ENCODE data around the gene BRIX1.
"Not testable (repeated sequence)": the region's sequence is repeated elsewhere in the genome, so short reads cannot be mapped to it uniquely, and the experiment has no call there.

Gene BRIX1

DNA sequence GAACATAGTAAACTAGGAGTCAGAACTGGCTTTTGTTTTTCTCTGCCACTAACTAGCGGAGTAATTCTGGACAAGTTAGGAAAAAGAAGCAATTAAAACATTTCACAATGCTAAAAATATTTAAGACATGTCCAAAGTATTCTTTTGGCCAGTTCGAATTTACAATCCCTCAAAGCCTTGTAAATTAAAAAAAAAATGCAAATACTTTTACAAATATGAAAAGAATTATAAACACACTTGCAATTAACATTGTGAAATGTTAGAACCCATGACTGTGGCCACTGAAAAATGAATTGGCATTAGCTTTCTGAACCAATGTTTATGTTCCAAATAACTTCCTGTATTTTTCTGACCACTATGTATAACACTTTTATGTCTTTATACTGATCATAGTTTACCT is 2.4 kb upstream of the BRIX1 start:
- DNase-seq (ENCODE audit: extremely low read depth in 1 of 2, low read depth in 1 of 2) = no peak

DNA sequence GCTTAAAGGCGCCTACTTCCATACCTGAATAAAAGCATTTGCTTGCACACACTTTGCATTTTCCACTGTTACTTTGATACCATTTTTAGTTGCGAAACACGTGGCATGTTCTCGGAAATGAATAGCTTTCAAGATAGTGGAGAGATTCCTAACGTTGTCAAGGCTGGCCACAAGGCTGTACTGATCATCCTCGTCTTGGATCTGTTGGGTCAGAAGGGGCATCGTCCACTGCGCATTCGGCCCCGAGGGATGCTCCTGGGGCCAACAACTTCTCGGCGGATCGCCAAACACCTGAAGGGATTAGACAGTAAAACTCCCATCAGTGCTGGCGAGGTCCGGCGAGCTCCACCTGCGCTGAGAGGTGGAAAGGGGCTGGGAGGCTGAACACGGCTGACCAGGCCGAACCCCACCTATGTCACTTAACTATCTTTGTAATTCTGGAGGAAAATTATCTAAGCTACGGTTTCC is 806 bp upstream of the BRIX1 start:
- no peak for DNase-seq (ENCODE audit: extremely low read depth in 1 of 2, low read depth in 1 of 2)

DNA sequence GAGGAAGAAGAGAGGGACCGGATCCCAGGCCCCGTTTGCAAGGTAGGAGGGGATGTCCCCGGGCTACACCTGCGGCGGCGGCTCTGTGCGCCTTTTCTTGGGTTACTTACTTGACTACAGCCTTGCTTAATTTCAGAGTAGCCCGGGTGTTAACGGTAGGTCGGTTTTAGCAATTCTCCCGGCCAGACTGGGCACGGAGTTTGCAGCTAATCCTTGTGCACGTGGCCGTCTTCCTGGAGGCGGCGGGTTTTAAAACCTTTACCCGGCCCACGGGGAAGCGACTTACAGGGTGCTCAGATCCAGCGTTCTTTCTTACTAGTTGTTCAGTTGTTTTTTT is 313 bp downstream of the BRIX1 start:
- no peak for DNase-seq (ENCODE audit: extremely low read depth in 1 of 2, low read depth in 1 of 2)

DNA sequence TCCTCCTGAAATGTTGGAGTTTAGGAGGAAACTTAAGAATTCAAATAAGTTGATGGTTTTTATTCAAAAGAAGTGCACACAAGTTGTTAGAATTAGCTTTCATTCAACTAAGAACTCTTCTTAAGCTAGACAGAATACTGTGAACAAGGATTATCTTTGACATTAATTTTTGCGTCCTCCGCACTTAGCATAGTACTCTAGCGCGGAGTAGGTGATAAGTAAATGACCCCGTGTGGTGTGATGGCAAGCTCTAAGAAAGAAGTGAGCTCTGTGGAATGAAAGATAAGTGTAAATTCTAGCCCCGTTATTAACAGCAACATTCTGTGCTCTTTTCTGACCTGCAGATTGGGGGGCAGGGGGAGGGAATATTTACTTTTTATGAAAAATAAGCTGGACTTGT is 1.0 kb downstream of the BRIX1 start:
- no peak for DNase-seq (ENCODE audit: extremely low read depth in 1 of 2, low read depth in 1 of 2)

DNA sequence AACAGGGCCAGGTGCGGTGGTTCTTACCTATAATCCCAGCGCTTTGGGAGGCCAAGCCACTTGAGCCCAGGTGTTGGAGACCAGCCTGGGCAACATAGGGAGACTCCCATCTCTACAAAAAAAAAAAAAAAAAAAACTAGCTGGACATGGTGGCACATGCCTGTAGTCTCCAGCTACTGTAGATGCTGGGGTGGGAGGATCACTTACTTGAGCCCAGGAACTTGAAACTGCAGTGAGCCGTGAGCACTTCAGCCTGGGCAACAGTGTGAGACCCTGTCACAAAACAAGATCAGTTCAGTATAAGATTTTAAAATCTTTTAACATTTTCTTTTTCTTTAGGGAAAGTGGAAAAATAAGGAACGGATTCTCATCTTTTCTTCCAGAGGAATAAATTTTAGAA is 2.5 kb downstream of the BRIX1 start:
- no peak for DNase-seq (ENCODE audit: extremely low read depth in 1 of 2, low read depth in 1 of 2)

DNA sequence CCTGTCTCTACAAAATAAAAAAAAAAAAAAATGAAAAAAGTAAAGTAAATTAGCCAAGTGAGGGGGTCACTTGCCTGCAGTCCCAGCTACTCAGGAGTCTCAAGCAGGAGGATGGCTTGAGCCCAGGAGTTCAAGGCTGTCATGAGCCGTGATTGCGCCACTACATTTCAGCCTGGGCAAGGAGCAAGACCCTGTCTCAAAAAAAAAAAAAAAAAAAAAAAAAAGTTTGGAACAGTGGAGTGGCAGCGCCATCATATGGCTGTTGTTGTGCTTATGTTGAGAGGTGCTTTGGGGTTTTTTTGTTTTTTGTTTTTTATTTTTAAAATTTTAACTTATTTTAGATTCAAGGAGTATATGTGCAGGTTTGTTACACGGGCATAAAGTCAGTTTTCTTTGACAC is 3.6 kb downstream of the BRIX1 start:
- DNase-seq (ENCODE audit: extremely low read depth in 1 of 2, low read depth in 1 of 2) = no peak

DNA sequence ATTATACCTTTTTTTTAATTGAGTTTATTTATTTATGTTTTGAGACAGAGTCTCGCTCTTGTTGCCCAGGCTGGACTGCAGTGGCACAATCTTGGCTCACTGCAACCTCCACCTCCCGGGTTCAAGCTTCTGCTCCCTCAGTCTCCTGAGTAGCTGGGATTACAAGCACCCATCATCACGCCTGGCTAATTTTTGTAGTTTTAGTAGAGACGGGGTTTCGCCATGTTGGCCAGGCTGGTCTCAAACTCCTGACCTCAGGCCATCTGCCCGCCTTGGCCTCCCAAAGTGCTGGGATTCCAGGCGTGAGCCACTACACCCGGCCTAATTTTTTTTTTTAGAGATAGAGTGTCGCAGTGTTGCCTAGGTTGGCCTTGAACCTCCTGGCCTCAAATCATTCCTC is 7.7 kb downstream of the BRIX1 start:
- DNase-seq (ENCODE audit: extremely low read depth in 1 of 2, low read depth in 1 of 2) = not testable (repeated sequence)

DNA sequence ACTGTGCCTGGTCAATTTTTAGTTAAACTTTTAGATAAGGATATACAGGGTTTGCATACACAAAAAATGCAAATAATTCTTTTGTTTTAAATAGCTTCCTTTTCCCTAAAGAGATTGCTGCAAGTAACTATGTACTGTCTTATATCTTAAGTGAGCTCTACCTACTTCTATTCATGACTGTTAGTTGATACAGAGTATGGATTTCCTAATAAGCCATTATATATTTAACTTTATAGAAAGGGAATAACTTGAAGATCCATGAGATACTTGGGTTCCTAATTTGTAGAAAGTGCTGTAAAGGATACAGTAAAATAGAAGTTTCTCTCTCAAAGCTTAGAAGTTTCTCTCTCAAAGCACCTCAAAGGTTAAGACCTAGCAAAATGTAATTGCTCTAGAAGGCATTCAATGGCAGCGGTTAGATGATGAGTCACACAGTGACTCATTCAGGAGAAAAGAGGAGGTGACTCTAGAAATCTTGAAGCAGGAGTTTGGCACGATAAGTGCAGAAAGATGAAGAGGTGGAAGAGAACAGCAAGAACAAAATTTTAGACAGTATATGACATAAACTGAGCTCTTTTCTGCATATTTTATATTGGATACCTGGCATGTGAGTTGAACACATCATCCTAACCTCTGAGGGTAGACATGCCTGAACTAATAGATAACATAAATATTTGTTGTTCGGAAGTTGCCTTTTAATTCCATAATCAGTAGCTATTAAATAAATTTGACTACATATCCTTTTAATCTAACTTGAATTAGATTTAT is 8.4 kb downstream of the BRIX1 start:
- DNase-seq (ENCODE audit: extremely low read depth in 1 of 2, low read depth in 1 of 2) = no peak

DNA sequence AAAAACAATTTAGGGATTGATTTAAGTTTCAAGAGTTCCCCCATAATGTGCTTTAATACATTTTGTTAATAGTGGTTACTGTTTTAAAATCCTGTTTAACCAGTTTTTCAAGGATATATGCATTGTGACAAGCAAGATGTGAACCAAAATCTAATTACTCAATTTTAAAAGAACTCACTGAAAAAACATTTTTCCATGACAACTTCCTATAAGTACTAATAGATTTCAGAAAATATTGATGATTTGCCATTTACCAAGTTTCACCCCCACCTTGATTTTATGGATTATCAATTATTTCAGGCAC is 8.9 kb downstream of the BRIX1 start:
- no peak for DNase-seq (ENCODE audit: extremely low read depth in 1 of 2, low read depth in 1 of 2)

DNA sequence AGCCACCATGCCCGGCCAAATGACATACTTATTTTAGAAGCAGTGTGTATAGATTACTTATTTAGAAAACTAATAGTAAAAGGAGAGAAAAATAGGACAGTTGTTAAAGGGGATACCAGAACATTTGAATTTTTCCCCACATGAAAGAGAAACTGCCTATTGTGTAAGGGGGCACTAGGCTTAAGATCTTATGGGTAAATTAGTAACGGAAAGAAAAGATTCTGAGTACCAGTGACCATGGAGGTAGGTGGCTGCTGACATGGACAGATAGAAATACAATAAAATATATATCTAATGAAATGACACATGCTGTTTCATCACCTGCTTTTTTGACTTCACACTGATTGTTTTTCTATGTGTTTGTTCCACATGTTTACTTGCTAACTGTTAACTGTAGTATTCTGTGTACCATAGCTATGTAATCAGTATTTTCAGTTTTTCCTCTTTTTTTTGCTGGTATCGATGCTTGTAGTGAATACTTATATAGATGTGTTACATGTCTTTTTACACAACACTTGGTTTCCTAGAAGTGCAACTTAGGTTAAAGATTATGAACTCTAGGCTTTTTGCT is 10.9 kb downstream of the BRIX1 start:
- DNase-seq (ENCODE audit: extremely low read depth in 1 of 2, low read depth in 1 of 2) = no peak

DNA sequence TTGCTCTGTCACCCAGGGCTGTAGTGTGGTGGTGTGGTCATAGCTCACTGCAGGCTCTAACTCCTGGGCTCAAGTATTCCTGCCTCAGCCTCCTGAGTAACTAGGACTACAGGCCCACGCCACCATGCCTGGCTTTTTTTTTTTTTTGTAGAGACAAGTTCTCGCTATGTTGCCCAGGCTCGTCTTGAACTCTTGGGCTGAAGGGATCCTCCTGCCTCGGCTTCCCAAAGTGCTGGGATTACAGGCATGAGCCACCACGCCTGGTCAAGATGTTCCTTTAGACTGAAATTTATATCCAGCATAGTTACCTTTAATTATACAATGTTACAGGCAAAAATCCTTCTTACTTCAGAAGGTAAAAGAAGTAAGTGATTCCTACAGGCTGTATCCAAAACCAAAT is 12.3 kb downstream of the BRIX1 start:
- no peak for DNase-seq (ENCODE audit: extremely low read depth in 1 of 2, low read depth in 1 of 2)

DNA sequence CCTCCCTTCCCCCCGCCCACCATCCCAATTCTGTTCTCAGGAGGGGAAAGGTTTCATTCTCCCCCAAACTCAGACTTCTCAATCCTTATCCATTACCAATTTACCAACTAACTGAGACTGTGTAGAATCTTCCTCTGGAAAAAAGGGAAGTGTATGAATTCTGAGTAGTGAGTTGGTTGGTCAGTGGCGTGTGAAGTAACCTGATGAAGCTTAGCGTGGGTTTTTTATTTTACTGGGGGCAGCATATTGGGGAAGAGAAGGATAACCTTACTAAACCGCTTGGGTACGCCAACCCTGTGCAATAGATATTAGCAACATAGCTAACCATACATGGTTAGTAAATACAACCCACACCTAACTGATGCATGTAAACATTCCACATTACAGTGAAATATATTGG is 12.8 kb downstream of the BRIX1 start:
- no peak for DNase-seq (ENCODE audit: extremely low read depth in 1 of 2, low read depth in 1 of 2)

DNA sequence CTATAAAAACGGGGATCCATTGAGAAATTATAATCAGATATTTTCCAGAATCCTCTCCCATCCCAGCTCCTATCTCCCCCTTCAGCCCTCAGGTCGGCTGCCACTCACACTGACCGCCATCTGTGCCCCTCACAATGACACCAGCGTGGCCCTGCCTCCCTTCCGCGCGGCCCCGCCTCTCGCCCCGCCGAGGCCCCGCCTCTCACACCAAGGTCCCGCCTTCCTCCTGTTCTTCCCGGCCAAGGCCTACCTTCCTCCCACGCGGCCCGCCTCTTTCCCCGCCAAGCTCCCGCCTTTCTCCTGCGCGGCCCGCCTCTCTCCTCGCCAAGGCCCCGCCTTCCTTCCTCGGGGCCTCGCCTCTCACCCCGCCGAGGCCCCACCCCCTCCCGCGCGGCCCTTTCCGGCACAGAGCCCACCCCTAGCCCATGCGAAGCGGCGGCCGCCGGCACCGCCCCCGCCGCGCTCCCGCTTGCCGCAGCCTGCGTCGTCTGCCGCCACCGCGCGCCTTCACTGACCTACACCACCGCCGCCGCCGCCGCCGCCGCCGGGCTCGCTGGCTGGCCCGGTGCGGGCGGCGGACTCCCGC is 13.7 kb downstream of the BRIX1 start, which contains the start of gene DNAJC21:
Gene DNAJC21 (plus strand): TSS at position 426 of the 586 bp plus-strand sequence. CDS start 261 bp downstream, outside the sequence.
- peak; percentile 96 for DNase-seq (ENCODE audit: extremely low read depth in 1 of 2, low read depth in 1 of 2)

DNA sequence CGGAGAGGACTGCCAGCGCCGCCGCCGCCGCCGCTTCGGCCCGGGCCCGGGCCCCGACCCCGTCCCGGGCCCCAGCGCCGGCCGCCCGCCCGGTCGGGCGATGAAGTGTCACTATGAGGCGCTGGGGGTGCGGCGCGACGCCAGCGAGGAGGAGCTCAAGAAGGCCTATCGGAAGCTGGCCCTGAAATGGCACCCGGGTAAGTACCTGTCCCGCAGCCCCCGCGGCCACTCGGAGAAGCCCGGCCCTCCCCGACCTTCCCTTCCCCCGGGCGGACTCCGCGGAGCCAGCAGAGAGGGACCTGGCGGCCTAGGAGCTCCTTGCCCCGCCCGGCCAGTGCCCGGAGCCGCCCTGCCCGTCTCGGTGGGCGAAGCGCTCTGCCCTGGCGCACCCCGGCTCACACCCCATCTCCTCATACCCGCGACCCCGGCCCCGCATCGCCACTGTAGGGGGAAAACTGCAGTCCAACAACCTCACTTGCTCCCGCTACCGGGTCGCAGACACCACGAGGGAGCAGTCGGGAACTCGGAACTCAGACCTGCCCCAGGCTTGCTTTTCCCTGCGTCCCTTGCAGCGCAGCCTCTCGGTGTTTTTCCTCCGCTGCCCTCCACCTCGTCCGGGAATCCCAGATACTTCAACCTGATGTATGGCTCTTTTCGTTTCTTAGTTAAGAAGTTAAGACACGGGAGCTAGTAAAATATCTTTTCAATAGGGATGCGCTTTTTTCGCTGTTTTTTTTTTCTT is 14.4 kb downstream of the BRIX1 start:
- DNase-seq (ENCODE audit: extremely low read depth in 1 of 2, low read depth in 1 of 2) = peak; percentile 62 to 71

DNA sequence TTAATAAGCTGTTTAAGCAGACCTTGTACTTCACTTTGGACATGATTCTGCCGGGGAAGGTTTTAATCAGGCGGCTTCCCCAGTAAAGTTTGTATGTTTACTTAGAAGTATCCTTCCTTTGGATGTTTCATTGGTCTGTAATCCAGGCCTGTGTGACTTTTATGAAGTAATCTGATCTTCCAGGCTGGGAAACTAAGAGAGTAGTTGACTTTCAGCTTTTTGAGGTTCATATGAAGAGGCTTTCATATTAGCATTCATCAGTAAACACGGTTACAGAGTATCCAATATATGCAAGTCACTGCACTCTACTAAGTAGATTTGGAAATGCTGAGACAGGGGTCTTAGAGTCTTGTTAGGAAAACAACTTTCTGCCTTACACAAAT is 14.9 kb downstream of the BRIX1 start:
- no peak for DNase-seq (ENCODE audit: extremely low read depth in 1 of 2, low read depth in 1 of 2)

DNA sequence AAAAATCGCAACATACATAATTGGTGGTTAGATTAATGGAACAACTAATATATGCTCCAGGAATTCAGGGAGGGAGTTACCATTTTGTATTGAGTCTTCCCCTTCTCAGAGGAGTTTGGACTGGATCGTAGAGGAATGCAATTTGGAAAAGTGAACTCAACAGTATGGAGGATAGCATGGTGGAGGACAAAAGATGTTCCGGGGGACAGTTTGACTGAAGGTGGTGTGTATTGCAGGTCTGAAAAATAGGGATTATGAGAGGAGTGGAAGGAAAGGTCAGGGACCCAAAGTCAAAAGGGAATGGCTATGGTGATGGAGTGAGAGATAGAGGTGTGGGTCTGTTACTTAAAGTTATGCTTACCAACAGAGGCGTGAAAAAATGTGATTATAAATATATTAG is 15.4 kb downstream of the BRIX1 start:
- no peak for DNase-seq (ENCODE audit: extremely low read depth in 1 of 2, low read depth in 1 of 2)

DNA sequence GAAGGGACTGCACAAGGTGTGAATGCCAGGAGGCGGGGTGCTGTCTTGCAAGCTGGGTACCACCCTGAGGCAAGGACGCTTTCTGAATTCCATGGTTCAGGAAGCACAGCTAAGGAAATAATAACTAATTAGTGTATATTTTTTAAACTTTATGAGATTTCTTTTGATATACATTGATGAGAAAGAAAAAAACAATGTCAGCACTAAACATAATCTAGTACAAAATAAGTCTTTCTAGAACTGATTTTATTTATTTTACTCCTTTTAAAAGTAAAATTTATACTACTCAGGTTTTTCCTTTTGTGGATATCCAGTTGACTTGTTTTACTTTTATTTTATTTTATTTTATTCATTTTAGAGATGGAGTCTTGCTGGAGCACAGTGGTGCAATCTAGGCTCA is 17.4 kb downstream of the BRIX1 start:
- no peak for DNase-seq (ENCODE audit: extremely low read depth in 1 of 2, low read depth in 1 of 2)

DNA sequence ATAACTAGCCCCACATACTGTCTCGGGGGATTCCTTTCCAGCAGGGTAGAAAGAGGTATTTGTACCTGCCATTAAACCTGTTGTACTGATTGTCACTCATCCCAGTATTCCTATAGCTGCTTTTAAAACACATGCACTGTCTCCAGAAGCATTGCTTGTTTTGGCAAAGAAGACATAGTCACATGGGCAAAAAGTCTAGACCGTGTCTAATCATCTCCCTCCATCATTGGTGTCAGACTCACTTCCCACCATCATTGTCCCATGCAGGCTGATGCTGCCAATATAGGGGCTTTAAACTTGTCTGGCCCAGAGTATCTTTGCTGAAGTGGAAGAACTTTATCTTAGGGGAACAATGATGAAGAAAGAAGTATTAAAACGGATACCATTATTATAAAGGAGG is 26.4 kb downstream of the BRIX1 start:
- no peak for DNase-seq (ENCODE audit: extremely low read depth in 1 of 2, low read depth in 1 of 2)

DNA sequence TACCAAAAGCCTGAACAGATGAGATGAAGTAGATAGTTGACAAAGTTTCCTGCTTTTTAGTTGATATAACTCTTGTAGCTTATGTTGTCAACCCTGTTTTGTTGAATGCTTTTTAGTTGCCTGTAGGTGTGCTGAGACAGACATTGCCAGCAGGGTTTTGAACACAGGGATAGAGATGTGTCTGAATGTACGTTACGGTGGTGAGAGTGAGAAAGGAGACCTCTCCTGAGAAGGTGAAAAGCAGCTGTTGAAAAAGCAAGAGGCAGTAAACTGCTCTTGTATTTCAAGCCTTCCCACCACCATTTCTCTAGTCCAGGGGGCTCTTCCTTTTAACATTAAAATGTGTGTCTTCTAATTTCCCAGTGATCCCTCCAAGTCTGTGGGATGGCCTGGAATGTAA is 28.5 kb downstream of the BRIX1 start:
- DNase-seq (ENCODE audit: extremely low read depth in 1 of 2, low read depth in 1 of 2) = no peak

DNA sequence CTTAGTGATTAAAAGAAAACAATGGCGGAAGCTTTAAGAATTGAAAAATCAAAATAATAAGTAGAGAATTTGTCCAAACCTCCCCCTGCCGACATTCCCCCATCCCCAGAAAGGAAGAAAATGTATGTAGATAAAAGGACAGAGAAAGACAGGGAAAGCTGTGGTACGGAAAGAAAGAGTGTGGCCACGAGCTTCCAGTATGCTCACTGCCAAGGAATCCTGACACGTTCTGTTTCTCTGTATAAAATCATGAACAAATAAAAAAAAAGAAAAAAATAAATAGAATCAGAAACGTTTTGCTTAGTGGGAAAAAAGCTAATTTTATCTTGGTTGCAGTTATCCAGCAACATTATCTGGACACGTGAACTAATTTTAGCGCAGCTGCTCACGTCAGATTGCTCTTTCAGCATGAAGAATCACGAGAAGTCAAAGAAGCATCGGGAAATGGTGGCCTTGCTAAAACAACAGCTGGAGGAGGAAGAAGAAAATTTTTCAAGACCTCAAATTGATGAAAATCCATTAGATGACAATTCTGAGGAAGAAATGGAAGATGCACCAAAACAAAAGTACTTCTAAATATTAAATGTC is 29.0 kb downstream of the BRIX1 start:
- no peak for DNase-seq (ENCODE audit: extremely low read depth in 1 of 2, low read depth in 1 of 2)

DNA sequence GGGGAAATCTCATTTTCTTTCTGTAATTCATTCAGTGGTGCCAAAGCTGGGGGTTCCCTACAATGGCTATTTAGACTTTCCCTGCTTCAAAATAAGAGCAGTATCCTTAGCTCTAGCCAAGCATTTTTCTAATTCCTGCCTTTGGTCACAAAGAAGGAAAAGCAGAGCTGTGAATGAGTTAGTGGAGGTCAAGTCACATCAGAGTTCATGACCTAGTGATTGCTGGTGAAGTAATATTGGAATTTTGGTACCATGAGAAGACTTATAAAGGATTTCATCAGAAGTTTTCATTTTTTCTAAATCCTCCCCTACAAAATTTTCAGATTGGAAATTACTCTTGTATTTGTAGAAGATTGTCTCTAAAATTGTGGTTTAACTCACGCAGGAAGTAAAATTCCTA is 41.8 kb downstream of the BRIX1 start:
- no peak for DNase-seq (ENCODE audit: extremely low read depth in 1 of 2, low read depth in 1 of 2)

All from stimulated activated CD8-positive, alpha-beta memory T cell treated with anti-CD3 and anti-CD28 coated beads, Interleukin-7, amount 100 ng/mL, for 48 hours (primary cell).